Thoracic aorta (tissue), 2 donors: ENCODE data around the gene MESP2. TPM values are rescaled to one million over a fixed set of nuclear protein-coding genes. Genes with fewer than 3 reads are reported as not detected.

Experiments
- ATAC-seq: fragments of 150-250 bp; one replicate; pipeline ENCODE4 v1.8.0; 2017; ENCODE audit warnings: low read depth; ENCODE audit not compliant: insufficient number of reproducible peaks, low FRiP score
- DNase-seq: peaks from one replicate; pipeline ENCODE4 v3.0.0-alpha.2; 2020; ENCODE audit warnings: low spot score
- H3K27ac ChIP-seq, 2 donors: fragments of 200-600 bp; sonication (generic); 1 replicate in 1 of 2; 2 replicates in 1 of 2; pipeline ENCODE4 v1.5.1; 2016; ENCODE audit warnings: mild to moderate bottlenecking in 2 of 2, moderate library complexity in 2 of 2
- H3K27me3 ChIP-seq: fragments of 200-600 bp; sonication (generic); replicated peaks from 2 replicates; pipeline ENCODE4 v1.6.0; 2016; ENCODE audit warnings: mild to moderate bottlenecking; ENCODE audit not compliant: insufficient read depth
- H3K36me3 ChIP-seq: fragments of 200-600 bp; sonication (generic); one replicate; pipeline ENCODE4 v1.5.1; 2016
- H3K4me1 ChIP-seq, 2 donors: fragments of 200-600 bp; sonication (generic); 1 replicate in 1 of 2; 2 replicates in 1 of 2; pipeline versions ENCODE4 v1.5.1 to v1.6.0; 2016; ENCODE audit warnings: low read depth in 2 of 2, mild to moderate bottlenecking in 1 of 2; ENCODE audit not compliant: control insufficient read depth in 1 of 2
- H3K4me3 ChIP-seq: fragments of 200-600 bp; sonication (generic); 2 replicates; pipeline ENCODE4 v1.5.1; 2016; ENCODE audit warnings: mild to moderate bottlenecking
- H3K9me3 ChIP-seq: fragments of 200-600 bp; sonication (generic); 2 replicates; pipeline ENCODE4 v1.5.1; 2016
- total RNA-seq, 2 donors: library from RNA; depleted of rRNA; stranded (reverse); fragments of >200 nt; gene quantifications; one replicate each; pipeline versions ENCODE4 v1.1.0 to v1.2.3, GENCODE V29; 2016
- TF ChIP-seq, protein P1 (sequence below): fragments of 200-600 bp; sonication (generic); IDR thresholded peaks from one replicate; pipeline ENCODE4 v1.5.1; 2019; ENCODE audit warnings: antibody characterized with exemption

Gene MESP2
- total RNA-seq, 2 donors from 2014 or later = 1.8 TPM; not detected in 1

DNA sequence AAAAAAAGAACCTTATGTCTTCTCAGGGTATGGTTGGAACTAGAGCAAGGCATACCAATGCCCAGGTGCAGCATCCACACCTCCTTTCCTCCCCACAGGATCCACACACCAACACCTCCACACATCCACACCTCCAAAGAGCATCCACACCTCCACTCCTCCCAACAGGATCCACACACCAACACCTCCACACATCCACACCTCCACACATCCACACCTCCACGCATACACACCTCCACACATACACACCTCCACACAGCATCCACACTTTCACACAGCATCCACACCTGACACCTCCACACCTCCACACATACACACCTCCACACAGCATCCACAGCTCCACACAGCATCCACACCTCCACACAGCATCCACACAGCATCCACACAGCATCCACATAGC is 30.4 kb upstream of the MESP2 start:
- Histone ChIP-seq H3K4me3 (no peak overlapping the region), H3K9me3 (no peaks in the 10 kb centered on the region), H3K36me3 (no peaks in the 10 kb centered on the region), H3K4me1 (peaks cover 5 to 11% of the 10 kb centered on the region in 2 donors), H3K27me3 (no peaks in the 10 kb centered on the region), H3K27ac (no peak overlapping the region)
- ATAC-seq = no peak
- no peak for DNase-seq
- TF ChIP-seq, protein P1, sequence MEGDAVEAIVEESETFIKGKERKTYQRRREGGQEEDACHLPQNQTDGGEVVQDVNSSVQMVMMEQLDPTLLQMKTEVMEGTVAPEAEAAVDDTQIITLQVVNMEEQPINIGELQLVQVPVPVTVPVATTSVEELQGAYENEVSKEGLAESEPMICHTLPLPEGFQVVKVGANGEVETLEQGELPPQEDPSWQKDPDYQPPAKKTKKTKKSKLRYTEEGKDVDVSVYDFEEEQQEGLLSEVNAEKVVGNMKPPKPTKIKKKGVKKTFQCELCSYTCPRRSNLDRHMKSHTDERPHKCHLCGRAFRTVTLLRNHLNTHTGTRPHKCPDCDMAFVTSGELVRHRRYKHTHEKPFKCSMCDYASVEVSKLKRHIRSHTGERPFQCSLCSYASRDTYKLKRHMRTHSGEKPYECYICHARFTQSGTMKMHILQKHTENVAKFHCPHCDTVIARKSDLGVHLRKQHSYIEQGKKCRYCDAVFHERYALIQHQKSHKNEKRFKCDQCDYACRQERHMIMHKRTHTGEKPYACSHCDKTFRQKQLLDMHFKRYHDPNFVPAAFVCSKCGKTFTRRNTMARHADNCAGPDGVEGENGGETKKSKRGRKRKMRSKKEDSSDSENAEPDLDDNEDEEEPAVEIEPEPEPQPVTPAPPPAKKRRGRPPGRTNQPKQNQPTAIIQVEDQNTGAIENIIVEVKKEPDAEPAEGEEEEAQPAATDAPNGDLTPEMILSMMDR = no peak

DNA sequence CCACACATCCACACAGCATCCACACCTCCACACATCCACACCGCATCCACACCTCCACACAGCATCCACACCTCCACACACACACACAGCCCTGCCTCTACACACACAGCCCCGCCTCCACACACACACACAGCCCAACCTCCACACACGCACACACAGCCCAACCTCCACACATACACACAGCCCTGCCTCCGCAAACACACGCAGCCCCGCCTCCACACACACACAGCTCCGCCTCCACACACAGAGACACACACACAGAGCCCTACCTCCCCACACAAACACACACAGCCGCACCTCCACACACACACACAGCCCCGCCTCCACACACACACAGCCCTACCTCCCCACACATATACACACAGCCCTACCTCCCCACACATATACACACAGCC is 29.7 kb upstream of the MESP2 start:
- Histone ChIP-seq H3K4me3 (no peak overlapping the region), H3K27me3 (no peaks in the 10 kb centered on the region), H3K27ac (no peak overlapping the region), H3K9me3 (no peaks in the 10 kb centered on the region), H3K36me3 (no peaks in the 10 kb centered on the region), H3K4me1 (peaks cover 5 to 14% of the 10 kb centered on the region in 2 donors)
- ATAC-seq (no peak), DNase-seq (no peak)
- TF ChIP-seq, protein P1 = no peak

DNA sequence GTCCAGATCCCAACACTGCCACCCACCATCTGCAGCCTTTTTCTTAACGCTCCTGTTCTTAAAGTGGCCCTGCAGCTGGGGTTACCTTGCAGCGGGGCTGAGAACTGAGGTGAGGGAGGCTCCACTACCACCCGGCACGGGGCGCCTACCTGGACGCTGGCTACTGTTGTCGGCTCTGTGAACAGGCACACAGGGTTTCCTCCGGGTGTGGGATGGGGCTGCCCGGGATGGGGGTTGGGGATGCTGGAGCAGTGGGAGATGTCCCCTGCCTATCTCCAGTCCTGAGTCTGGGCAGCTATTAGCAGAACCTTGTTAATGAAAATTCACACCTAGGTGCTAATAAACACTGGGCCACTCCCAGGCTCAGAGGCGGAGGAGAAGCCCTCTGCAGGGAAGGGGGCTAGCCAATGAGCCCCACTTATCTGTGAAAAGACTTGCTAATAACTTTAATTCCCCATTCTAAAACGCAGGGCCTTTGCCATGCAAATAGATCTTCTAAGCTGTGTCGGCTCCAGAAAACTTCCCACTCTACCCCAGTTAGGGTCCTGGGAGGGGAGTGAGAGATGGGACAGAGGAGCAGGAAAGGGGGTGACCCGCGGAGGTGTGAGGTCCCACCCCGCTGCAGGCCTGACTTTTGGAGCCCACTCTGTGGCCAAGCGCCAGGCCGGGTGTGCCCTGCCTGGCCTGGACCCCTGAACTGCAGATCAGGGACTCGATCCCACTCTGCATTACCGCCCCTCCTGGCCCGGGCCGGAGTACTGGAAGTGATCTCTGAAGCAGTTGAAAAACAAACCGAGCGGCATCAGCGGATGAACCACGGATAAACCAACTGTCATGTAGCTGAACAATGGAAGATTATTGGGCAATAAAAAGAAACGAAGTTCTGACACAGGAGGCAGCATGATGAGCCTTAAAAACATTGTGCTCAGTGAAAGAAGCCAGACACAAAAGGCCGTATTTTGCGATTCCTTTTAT is 28.1 kb upstream of the MESP2 start:
- no peak overlapping the region for H3K4me3 ChIP-seq
- no peaks in the 10 kb centered on the region for H3K9me3 ChIP-seq
- no peak for ATAC-seq
- H3K27ac ChIP-seq = no peak overlapping the region
- H3K4me1 ChIP-seq = peaks cover 5 to 15% of the 10 kb centered on the region in 2 donors
- DNase-seq = no peak
- no peaks in the 10 kb centered on the region for H3K36me3 ChIP-seq
- TF ChIP-seq, protein P1 = no peak
- no peaks in the 10 kb centered on the region for H3K27me3 ChIP-seq

DNA sequence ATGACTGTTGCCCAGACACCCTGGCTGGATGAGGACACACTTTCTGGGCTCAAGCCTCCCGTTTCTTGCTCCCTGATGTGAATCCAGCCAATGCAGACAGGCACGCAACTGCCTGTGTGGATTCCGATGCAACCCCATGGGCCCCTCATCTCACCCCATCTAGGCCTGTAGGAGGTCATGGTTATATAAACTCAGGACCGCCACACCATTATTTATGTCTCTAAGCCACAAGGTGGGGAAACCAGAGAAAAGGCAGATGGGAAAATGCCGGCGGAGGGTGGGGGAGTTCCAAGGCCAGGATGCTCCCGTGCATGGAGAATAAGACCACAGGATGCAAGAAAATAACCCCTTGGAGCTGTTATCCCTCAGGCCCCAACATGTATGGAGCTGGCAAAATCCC is 27.1 kb upstream of the MESP2 start:
- DNase-seq (no peak), ATAC-seq (no peak)
- H3K36me3 ChIP-seq = no peaks in the 10 kb centered on the region
- H3K4me1 ChIP-seq = peaks cover 5 to 15% of the 10 kb centered on the region in 2 donors
- TF ChIP-seq, protein P1 = no peak
- no peak overlapping the region for H3K27ac ChIP-seq
- no peak overlapping the region for H3K4me3 ChIP-seq
- no peaks in the 10 kb centered on the region for H3K27me3 ChIP-seq
- H3K9me3 ChIP-seq = no peaks in the 10 kb centered on the region

DNA sequence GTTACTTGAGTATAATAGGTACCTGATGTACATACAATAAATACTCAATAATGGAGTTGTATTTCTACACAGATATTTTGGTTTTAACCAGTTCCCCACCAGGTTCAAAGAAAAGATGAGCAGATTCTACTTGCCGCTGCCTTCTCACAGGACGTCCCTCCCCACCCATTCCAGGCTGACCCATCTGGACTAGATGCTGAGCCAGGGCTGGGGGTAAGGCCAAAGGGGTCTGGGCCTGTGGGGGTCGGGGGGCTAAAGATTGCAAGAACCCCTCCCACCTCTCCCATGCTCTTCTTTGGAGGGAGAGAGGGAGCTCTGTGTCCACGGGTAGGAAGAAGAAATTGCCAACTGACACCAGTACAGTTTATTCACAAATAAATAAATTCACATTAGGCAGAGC is 26.6 kb upstream of the MESP2 start:
- DNase-seq = no peak
- H3K27me3 ChIP-seq = no peaks in the 10 kb centered on the region
- H3K36me3 ChIP-seq = no peaks in the 10 kb centered on the region
- no peaks in the 10 kb centered on the region for H3K9me3 ChIP-seq
- H3K27ac ChIP-seq = no peak overlapping the region
- H3K4me3 ChIP-seq = peak overlapping the region; percentile 81
- ATAC-seq = no peak
- peaks cover 5 to 15% of the 10 kb centered on the region in 2 donors for H3K4me1 ChIP-seq
- TF ChIP-seq, protein P1 = no peak
